ENCODE results near the gene MALAT1. TPM values are rescaled to one million over a fixed set of nuclear protein-coding genes. Genes with fewer than 3 reads are reported as not detected.

MALAT1 gene
- total and polyA plus RNA-seq, 2 of the 13 experiments (the other 11 are each of a cell fraction or from before 2014, with no cell fraction given) = 143 to 1,237 TPM

GRCh38 chr11:65505466-65506289 lies 6.8 kb downstream of the MALAT1 start (continued):
- TF ChIP-seq, protein P1, sequence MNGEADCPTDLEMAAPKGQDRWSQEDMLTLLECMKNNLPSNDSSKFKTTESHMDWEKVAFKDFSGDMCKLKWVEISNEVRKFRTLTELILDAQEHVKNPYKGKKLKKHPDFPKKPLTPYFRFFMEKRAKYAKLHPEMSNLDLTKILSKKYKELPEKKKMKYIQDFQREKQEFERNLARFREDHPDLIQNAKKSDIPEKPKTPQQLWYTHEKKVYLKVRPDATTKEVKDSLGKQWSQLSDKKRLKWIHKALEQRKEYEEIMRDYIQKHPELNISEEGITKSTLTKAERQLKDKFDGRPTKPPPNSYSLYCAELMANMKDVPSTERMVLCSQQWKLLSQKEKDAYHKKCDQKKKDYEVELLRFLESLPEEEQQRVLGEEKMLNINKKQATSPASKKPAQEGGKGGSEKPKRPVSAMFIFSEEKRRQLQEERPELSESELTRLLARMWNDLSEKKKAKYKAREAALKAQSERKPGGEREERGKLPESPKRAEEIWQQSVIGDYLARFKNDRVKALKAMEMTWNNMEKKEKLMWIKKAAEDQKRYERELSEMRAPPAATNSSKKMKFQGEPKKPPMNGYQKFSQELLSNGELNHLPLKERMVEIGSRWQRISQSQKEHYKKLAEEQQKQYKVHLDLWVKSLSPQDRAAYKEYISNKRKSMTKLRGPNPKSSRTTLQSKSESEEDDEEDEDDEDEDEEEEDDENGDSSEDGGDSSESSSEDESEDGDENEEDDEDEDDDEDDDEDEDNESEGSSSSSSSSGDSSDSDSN (CRISPR knock-in tag; IDR thresholded peaks at IDR 0.05) = no peak
- TF ChIP-seq ZNF678 (CRISPR knock-in tag; IDR thresholded peaks at IDR 0.05) (no peak), POLR2G (IDR thresholded peaks at IDR 0.05; ENCODE audit: low read depth, low read length) (peak; percentile 53), TMF1 (CRISPR knock-in tag; IDR thresholded peaks at IDR 0.05; ENCODE audit: low read depth) (no peak), NKX3-1 (CRISPR knock-in tag; IDR thresholded peaks at IDR 0.05) (no peak), MTA3 (CRISPR knock-in tag; IDR thresholded peaks at IDR 0.05) (no peak), GZF1 (CRISPR knock-in tag; IDR thresholded peaks at IDR 0.05) (no peak), FOXC1 (CRISPR knock-in tag; IDR thresholded peaks at IDR 0.05; ENCODE audit: borderline replicate concordance) (no peak), PBX2 (CRISPR knock-in tag; IDR thresholded peaks at IDR 0.05) (no peak), ZNF609 (CRISPR knock-in tag; IDR thresholded peaks at IDR 0.05; ENCODE audit: borderline replicate concordance) (no peak), MAFF (IDR thresholded peaks at IDR 0.05; ENCODE audit: low read depth, low read length) (no peak), RBFOX2 (IDR thresholded peaks at IDR 0.05; ENCODE audit: low read depth, low read length) (peak; percentile 48), SALL1 (CRISPR knock-in tag; IDR thresholded peaks at IDR 0.05) (no peak)
- TF ChIP-seq, protein P2, sequence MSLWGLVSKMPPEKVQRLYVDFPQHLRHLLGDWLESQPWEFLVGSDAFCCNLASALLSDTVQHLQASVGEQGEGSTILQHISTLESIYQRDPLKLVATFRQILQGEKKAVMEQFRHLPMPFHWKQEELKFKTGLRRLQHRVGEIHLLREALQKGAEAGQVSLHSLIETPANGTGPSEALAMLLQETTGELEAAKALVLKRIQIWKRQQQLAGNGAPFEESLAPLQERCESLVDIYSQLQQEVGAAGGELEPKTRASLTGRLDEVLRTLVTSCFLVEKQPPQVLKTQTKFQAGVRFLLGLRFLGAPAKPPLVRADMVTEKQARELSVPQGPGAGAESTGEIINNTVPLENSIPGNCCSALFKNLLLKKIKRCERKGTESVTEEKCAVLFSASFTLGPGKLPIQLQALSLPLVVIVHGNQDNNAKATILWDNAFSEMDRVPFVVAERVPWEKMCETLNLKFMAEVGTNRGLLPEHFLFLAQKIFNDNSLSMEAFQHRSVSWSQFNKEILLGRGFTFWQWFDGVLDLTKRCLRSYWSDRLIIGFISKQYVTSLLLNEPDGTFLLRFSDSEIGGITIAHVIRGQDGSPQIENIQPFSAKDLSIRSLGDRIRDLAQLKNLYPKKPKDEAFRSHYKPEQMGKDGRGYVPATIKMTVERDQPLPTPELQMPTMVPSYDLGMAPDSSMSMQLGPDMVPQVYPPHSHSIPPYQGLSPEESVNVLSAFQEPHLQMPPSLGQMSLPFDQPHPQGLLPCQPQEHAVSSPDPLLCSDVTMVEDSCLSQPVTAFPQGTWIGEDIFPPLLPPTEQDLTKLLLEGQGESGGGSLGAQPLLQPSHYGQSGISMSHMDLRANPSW (CRISPR knock-in tag; IDR thresholded peaks at IDR 0.05; ENCODE audit: borderline replicate concordance) = no peak
- TF ChIP-seq, protein P3, sequence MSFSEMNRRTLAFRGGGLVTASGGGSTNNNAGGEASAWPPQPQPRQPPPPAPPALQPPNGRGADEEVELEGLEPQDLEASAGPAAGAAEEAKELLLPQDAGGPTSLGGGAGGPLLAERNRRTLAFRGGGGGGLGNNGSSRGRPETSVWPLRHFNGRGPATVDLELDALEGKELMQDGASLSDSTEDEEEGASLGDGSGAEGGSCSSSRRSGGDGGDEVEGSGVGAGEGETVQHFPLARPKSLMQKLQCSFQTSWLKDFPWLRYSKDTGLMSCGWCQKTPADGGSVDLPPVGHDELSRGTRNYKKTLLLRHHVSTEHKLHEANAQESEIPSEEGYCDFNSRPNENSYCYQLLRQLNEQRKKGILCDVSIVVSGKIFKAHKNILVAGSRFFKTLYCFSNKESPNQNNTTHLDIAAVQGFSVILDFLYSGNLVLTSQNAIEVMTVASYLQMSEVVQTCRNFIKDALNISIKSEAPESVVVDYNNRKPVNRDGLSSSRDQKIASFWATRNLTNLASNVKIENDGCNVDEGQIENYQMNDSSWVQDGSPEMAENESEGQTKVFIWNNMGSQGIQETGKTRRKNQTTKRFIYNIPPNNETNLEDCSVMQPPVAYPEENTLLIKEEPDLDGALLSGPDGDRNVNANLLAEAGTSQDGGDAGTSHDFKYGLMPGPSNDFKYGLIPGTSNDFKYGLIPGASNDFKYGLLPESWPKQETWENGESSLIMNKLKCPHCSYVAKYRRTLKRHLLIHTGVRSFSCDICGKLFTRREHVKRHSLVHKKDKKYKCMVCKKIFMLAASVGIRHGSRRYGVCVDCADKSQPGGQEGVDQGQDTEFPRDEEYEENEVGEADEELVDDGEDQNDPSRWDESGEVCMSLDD (CRISPR knock-in tag; IDR thresholded peaks at IDR 0.05; ENCODE audit: borderline replicate concordance) = no peak

Measured in HepG2 (cell line).